CD14-positive monocyte (primary cell): ENCODE data around the gene GOLGA8A. TPM values are rescaled to one million over a fixed set of nuclear protein-coding genes. Genes with fewer than 3 reads are reported as not detected.
"Not testable (repeated sequence)": the region's sequence is repeated elsewhere in the genome, so short reads cannot be mapped to it uniquely, and the experiment has no call there.

ENCODE experiments used
- DNase-seq, 3 donors: peaks; one replicate each; pipeline ENCODE4 v3.0.0-alpha.2; 2011 to 2022
- H2AFZ ChIP-seq: 2 replicates; pipeline ENCODE4 v1.6.0; 2012; ENCODE audit warnings: mild to moderate bottlenecking, low read depth, low read length, inconsistent platforms; ENCODE audit not compliant: insufficient read depth, poor library complexity, severe bottlenecking
- H3K27ac ChIP-seq, 2 donors: 1 replicate in 1 of 2; 2 replicates in 1 of 2; pipeline ENCODE4 v1.5.1; 2012 to 2013; ENCODE audit warnings: low read length in 2 of 2, control low read depth in 1 of 2, inconsistent platforms in 1 of 2, low read depth in 1 of 2, mild to moderate bottlenecking in 1 of 2
- H3K27me3 ChIP-seq, 2 donors: one replicate each; pipeline versions ENCODE4 v1.6.0 to v1.6.1; 2011 to 2013; ENCODE audit warnings: low read length in 2 of 2; ENCODE audit not compliant: control insufficient read depth in 2 of 2, insufficient read depth in 2 of 2
- H3K36me3 ChIP-seq, 2 donors: replicated peaks in 1 of 2; 1 replicate in 1 of 2; 2 replicates in 1 of 2; pipeline versions ENCODE4 v1.5.1 to v1.6.1; 2012 to 2013; ENCODE audit warnings: low read length in 2 of 2, control low read depth in 1 of 2, inconsistent platforms in 1 of 2, mild to moderate bottlenecking in 1 of 2; ENCODE audit not compliant: insufficient read depth in 2 of 2, control insufficient read depth in 1 of 2
- H3K4me1 ChIP-seq, 2 donors: 1 replicate in 1 of 2; 2 replicates in 1 of 2; pipeline versions ENCODE4 v1.5.1 to v1.6.1; 2012 to 2013; ENCODE audit warnings: low read length in 2 of 2, control low read depth in 1 of 2, inconsistent platforms in 1 of 2, mild to moderate bottlenecking in 1 of 2, moderate library complexity in 1 of 2; ENCODE audit not compliant: insufficient read depth in 2 of 2, control insufficient read depth in 1 of 2
- H3K4me2 ChIP-seq: replicated peaks from 2 replicates; pipeline ENCODE3; 2012; ENCODE audit warnings: low read length, moderate library complexity, mild to moderate bottlenecking; ENCODE audit not compliant: poor library complexity, severe bottlenecking; ENCODE audit errors: extremely low read depth
- H3K4me3 ChIP-seq, 3 experiments: fragments of 200-600 bp in 1 of 3; sonication (generic) in 1 of 3; replicated peaks in 1 of 3; 1 replicate in 2 of 3; 2 replicates in 1 of 3; pipeline ENCODE4 v1.5.1; 2011 to 2013; ENCODE audit warnings: low read length in 3 of 3, mild to moderate bottlenecking in 3 of 3, control low read depth in 2 of 3, low read depth in 2 of 3, inconsistent platforms in 1 of 3, moderate library complexity in 1 of 3
- H3K79me2 ChIP-seq: 2 replicates; pipeline ENCODE4 v1.6.0; 2012; ENCODE audit warnings: mild to moderate bottlenecking, control low read depth, inconsistent platforms, low read length, moderate library complexity; ENCODE audit not compliant: insufficient read depth
- H3K9ac ChIP-seq: 2 replicates; pipeline ENCODE4 v1.6.0; 2017; ENCODE audit warnings: low read length, mild to moderate bottlenecking; ENCODE audit not compliant: insufficient read depth, poor library complexity, severe bottlenecking
- H3K9me3 ChIP-seq, 2 donors: replicated peaks in 1 of 2; 1 replicate in 1 of 2; 2 replicates in 1 of 2; pipeline versions ENCODE4 v1.5.1 to v1.6.1; 2012 to 2013; ENCODE audit warnings: low read length in 2 of 2, control low read depth in 1 of 2; ENCODE audit not compliant: control insufficient read depth in 1 of 2, insufficient read depth in 1 of 2
- H4K20me1 ChIP-seq: 2 replicates; pipeline ENCODE4 v1.6.0; 2012; ENCODE audit warnings: mild to moderate bottlenecking, low read length, control low read depth, moderate library complexity; ENCODE audit not compliant: insufficient read depth
- H3K27ac Mint-ChIP-seq, 7 donors: one replicate each; pipeline ENCODE4 v1.8.0; 2020; ENCODE audit warnings: mild to moderate bottlenecking in 7 of 7, mixed read lengths in 7 of 7, moderate library complexity in 6 of 7, inconsistent platforms in 2 of 7
- H3K27me3 Mint-ChIP-seq, 3 donors: one replicate each; pipeline ENCODE4 v1.8.0; 2021 to 2022; ENCODE audit warnings: low read depth in 3 of 3, mild to moderate bottlenecking in 3 of 3, mixed read lengths in 3 of 3, moderate library complexity in 3 of 3, inconsistent platforms in 1 of 3
- H3K36me3 Mint-ChIP-seq, 2 donors: one replicate each; pipeline ENCODE4 v1.8.0; 2020; ENCODE audit warnings: mixed read lengths in 2 of 2, inconsistent platforms in 1 of 2, mild to moderate bottlenecking in 1 of 2
- H3K4me1 Mint-ChIP-seq: one replicate; pipeline ENCODE4 v1.8.0; 2020; ENCODE audit warnings: mild to moderate bottlenecking, mixed read lengths
- H3K4me3 Mint-ChIP-seq, 2 donors: one replicate each; pipeline ENCODE4 v1.8.0; 2020; ENCODE audit warnings: mild to moderate bottlenecking in 2 of 2, mixed read lengths in 2 of 2, moderate library complexity in 1 of 2
- H3K9me3 Mint-ChIP-seq, 7 donors: one replicate each; pipeline ENCODE4 v1.8.0; 2020 to 2022; ENCODE audit warnings: mixed read lengths in 7 of 7, mild to moderate bottlenecking in 6 of 7, moderate library complexity in 6 of 7, inconsistent platforms in 2 of 7
- WGBS: methylation state at CpG from one replicate; pipeline ENCODE4 v1.1.5; 2013; ENCODE audit warnings: missing lambda C conversion rate; ENCODE audit not compliant: insufficient coverage; 5-methylcytosine and 5-hydroxymethylcytosine counted together
- intact Hi-C, 2 donors: fragments of 100-400 bp; cut with micrococcal nuclease; formaldehyde crosslinking; loops; one replicate each; pipeline versions ENCODE4 v1.15.0 to v1.15.1; 2023
- polyA plus RNA-seq, 3 donors: library from polyadenylated mRNA; depleted of rRNA in 1 of 3; unstranded in 2 of 3; stranded (reverse) in 1 of 3; fragments of 300-500 nt in 2 of 3; fragments of >200 nt in 1 of 3; fragmentation: Illumina TruSeq in 2 of 3; gene quantifications; 1 replicate in 2 of 3; 2 replicates in 1 of 3; pipeline ENCODE4 v1.2.3, GENCODE V29; 2012 to 2021

Gene GOLGA8A
- polyA plus RNA-seq, 3 donors = 0.03 to 14.8 TPM; not detected in 1

- H3K36me3 Mint-ChIP-seq, H3K9me3 Mint-ChIP-seq, H3K4me3 ChIP-seq, H3K79me2 ChIP-seq, H3K4me3 Mint-ChIP-seq, H3K9me3 ChIP-seq, H3K27me3 Mint-ChIP-seq, H3K9ac ChIP-seq, H3K27ac Mint-ChIP-seq, H3K27ac ChIP-seq, intact Hi-C loops, H3K4me1 Mint-ChIP-seq, H3K36me3 ChIP-seq, H4K20me1 ChIP-seq, H3K4me1 ChIP-seq, H3K27me3 ChIP-seq, H2AFZ ChIP-seq, H3K4me2 ChIP-seq, DNase-seq: not testable (repeated sequence)
- WGBS = no CpG with 5 or more reads among the region's 6 CpGs
Measured at GRCh38 chr15:34397637-34398259, 39.9 kb downstream of the GOLGA8A start.

- H3K36me3 Mint-ChIP-seq, H3K4me3 ChIP-seq, H3K4me2 ChIP-seq, H3K9me3 Mint-ChIP-seq, intact Hi-C loops, H3K9ac ChIP-seq, DNase-seq, H3K9me3 ChIP-seq, H3K27me3 Mint-ChIP-seq, H3K27ac Mint-ChIP-seq, H3K4me1 ChIP-seq, H3K4me3 Mint-ChIP-seq, H3K36me3 ChIP-seq, H2AFZ ChIP-seq, H4K20me1 ChIP-seq, H3K79me2 ChIP-seq, H3K27me3 ChIP-seq, H3K4me1 Mint-ChIP-seq, H3K27ac ChIP-seq: not testable (repeated sequence)
- no CpG with 5 or more reads among the region's 2 CpGs for WGBS
Measured at GRCh38 chr15:34392981-34393380, 44.6 kb downstream of the GOLGA8A start.

- H3K4me3 ChIP-seq, H3K4me1 Mint-ChIP-seq, H3K27ac Mint-ChIP-seq, H3K4me2 ChIP-seq, H2AFZ ChIP-seq, H3K36me3 Mint-ChIP-seq, H3K9ac ChIP-seq, H3K79me2 ChIP-seq, intact Hi-C loops, H3K27me3 Mint-ChIP-seq, H3K4me3 Mint-ChIP-seq, H3K36me3 ChIP-seq, H3K4me1 ChIP-seq, H3K9me3 Mint-ChIP-seq, DNase-seq, H4K20me1 ChIP-seq, H3K9me3 ChIP-seq, H3K27ac ChIP-seq, H3K27me3 ChIP-seq: not testable (repeated sequence)
- no CpG with 5 or more reads among the region's 16 CpGs for WGBS
Measured at GRCh38 chr15:34389594-34390086, 48.0 kb downstream of the GOLGA8A start.

Other genes starting within 250 kb of the GOLGA8A start
- 10 to 100 TPM; 16.5 to 38.4 (median 37.7) TPM for gene KATNBL1, start 227.7 kb downstream of the GOLGA8A start, polyA plus RNA-seq
- 100 to 1,000 TPM in 2 of 3 donors, 10 to 100 TPM in 1; 66.9 to 142 (median 116) TPM for gene EMC4, start 212.8 kb downstream of the GOLGA8A start, polyA plus RNA-seq
- 10 to 100 TPM in 1 of 3 donors, 1 to 10 TPM in 2; 5.4 to 80.0 (median 8.0) TPM for gene SLC12A6, start 100.0 kb downstream of the GOLGA8A start, polyA plus RNA-seq
- 100 to 1,000 TPM; 260 to 677 (median 586) TPM for gene NOP10, start 94.7 kb downstream of the GOLGA8A start, polyA plus RNA-seq
- not detected for gene NUTM1, start 94.5 kb downstream of the GOLGA8A start, polyA plus RNA-seq
- gene LPCAT4, start 70.6 kb downstream of the GOLGA8A start, polyA plus RNA-seq = 10 to 100 TPM in 1 of 3 donors, 1 to 10 TPM in 2; 3.3 to 39.5 (median 4.2) TPM
- 10 to 100 TPM in 1 of 3 donors, under 1 TPM in 1, not detected in 1; 0.37 to 11.5 TPM for gene GOLGA8B, start 145.8 kb upstream of the GOLGA8A start, polyA plus RNA-seq